ENCODE measurements around the gene DNA2. TPM values are rescaled to one million over a fixed set of nuclear protein-coding genes. Genes with fewer than 3 reads are reported as not detected.

Gene DNA2, protein sequence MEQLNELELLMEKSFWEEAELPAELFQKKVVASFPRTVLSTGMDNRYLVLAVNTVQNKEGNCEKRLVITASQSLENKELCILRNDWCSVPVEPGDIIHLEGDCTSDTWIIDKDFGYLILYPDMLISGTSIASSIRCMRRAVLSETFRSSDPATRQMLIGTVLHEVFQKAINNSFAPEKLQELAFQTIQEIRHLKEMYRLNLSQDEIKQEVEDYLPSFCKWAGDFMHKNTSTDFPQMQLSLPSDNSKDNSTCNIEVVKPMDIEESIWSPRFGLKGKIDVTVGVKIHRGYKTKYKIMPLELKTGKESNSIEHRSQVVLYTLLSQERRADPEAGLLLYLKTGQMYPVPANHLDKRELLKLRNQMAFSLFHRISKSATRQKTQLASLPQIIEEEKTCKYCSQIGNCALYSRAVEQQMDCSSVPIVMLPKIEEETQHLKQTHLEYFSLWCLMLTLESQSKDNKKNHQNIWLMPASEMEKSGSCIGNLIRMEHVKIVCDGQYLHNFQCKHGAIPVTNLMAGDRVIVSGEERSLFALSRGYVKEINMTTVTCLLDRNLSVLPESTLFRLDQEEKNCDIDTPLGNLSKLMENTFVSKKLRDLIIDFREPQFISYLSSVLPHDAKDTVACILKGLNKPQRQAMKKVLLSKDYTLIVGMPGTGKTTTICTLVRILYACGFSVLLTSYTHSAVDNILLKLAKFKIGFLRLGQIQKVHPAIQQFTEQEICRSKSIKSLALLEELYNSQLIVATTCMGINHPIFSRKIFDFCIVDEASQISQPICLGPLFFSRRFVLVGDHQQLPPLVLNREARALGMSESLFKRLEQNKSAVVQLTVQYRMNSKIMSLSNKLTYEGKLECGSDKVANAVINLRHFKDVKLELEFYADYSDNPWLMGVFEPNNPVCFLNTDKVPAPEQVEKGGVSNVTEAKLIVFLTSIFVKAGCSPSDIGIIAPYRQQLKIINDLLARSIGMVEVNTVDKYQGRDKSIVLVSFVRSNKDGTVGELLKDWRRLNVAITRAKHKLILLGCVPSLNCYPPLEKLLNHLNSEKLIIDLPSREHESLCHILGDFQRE
- total RNA-seq, result 8.8 and 9.1 TPM in 2 replicates

GRCh38 chr10:68471586-68472408 lies at the start of gene DNA2:
TSS of gene DNA2 (minus strand) at chr10:68471973. CDS start at chr10:68471864, 109 bp downstream.

GRCh38 chr10:68406815-68407548 lies 64.8 kb downstream of the DNA2 start, which contains the start of gene RUFY2:
TSS of gene RUFY2 (minus strand) at chr10:68407277. CDS start at chr10:68407189, 88 bp downstream.

Other genes starting within 250 kb of the DNA2 start
- not detected in 2 replicates for gene ATOH7, start 239.9 kb downstream of the DNA2 start, total RNA-seq
- gene HNRNPH3, start 139.9 kb downstream of the DNA2 start, total RNA-seq, result 29.1 and 31.7 TPM in 2 replicates
- 0.98 and 1.5 TPM in 2 replicates for gene PBLD, start 139.0 kb downstream of the DNA2 start, total RNA-seq
- 5.6 and 9.0 TPM in 2 replicates for gene RUFY2, start 64.7 kb downstream of the DNA2 start, total RNA-seq
- gene SLC25A16, start 55.5 kb upstream of the DNA2 start, total RNA-seq, result 4.0 and 4.7 TPM in 2 replicates
- 0.51 and 0.85 TPM in 2 replicates for gene TET1, start 88.4 kb upstream of the DNA2 start, total RNA-seq
- gene CCAR1, start 249.3 kb upstream of the DNA2 start, total RNA-seq, result 24.2 and 33.9 TPM in 2 replicates